ENCODE measurements around the gene ETV3. TPM values are rescaled to one million over a fixed set of nuclear protein-coding genes. Genes with fewer than 3 reads are reported as not detected.

ETV3 gene
- total RNA-seq, 2 experiments from 2014 or later = 47.5 to 51.1 TPM

DNA sequence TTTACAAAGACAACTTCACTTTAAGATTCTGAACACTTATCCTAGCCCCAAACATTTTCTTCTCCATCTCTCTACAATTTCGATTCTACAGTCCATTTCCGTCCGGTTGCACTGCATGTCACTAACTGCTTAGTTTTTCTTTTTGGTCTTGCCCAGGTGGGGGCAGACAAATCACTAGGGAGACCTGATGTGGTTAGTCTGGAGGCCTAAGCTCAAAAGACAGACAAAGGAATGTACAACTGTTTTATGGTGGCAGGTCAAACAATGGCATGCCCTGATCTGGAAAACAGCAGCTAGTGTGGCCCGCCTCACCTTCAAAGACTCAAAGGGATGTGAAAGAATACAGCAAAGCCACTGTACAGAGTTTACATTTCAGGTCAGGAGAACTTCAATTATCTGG is 3.8 kb downstream of the ETV3 start:
- ChIA-PET POLR2A (interaction anchor here (1.1 to 1.5 kb wide), 5 partner anchors 9 to 45 kb away, joined by 3 to 7 read pairs (median 3); no protein-coding TSS in a partner anchor), CTCF (interaction anchor here (0.9 to 4.6 kb wide), 6 partner anchors 16 to 47 kb away, joined by 3 to 48 read pairs (median 5); no protein-coding TSS in a partner anchor)
- Mint-ChIP-seq H3K27me3 (no peaks in the 10 kb centered on the region), H3K4me3 (peak overlapping the region; percentile 17), H3K4me1 (peaks cover 72% of the 10 kb centered on the region), H3K36me3 (ENCODE audit: low read depth) (peaks cover 76% of the 10 kb centered on the region), H3K27ac (peak overlapping the region; percentile 86), H3K9me3 (no peaks in the 10 kb centered on the region)
- no peak for DNase-seq

DNA sequence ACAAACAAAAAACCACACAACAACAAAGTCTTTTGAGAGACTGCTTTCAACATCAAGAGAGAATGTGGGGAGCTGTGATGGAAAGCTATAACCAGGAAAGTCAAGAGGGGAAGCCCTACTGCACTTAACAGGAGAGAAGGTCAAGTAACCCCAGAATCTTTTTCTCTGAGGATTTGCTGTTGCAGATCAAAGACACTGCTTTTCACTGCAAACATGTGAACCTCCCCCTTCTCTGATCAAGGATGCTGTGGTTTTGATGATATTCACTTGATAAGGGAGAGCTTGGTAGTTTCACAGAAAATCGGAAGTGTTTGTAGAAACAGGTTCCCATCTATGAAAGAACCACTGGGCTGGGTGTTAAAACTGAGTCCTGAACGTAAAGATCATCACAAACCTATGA is 4.8 kb downstream of the ETV3 start:
- no peak for DNase-seq
- Mint-ChIP-seq H3K27me3 (no peaks in the 10 kb centered on the region), H3K4me3 (peak overlapping the region; percentile 64), H3K9me3 (no peaks in the 10 kb centered on the region), H3K4me1 (peaks cover 66% of the 10 kb centered on the region), H3K36me3 (ENCODE audit: low read depth) (peaks cover 78% of the 10 kb centered on the region), H3K27ac (peak overlapping the region; percentile 86)
- CTCF ChIA-PET = interaction anchor here (0.9 to 3.2 kb wide), 3 partner anchors 20 to 43 kb away, joined by 3 to 13 read pairs (median 13); no protein-coding TSS in a partner anchor
- POLR2A ChIA-PET = interaction anchor here (1.1 to 1.5 kb wide), 3 partner anchors 10 to 21 kb away, joined by 3 to 7 read pairs (median 4); no protein-coding TSS in a partner anchor

DNA sequence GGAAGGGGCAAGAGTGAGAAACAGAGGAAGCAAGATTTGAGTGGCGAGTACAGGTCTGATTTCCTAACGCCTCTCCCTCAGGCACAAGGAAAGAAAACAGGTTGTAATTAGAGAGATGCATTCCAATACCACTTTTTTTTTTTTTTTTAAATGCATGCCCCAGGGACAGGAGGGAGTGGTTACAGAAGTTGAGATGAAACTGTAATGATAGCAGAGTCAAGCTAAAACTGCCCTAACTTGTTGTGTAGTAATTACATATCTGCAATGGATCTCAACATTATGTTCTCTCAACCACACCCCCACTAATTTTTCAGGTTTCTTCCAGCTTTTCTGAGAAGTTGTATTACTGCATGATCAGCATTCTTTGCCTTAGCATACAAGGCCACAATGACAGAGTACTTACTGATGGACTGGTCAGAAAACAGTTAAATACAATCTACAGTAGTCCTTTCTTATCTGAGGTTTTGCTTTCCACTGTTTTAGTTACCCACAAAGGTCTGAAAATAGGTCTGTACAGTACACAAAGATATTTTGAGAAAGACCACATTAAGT is 5.5 kb downstream of the ETV3 start:
- POLR2A ChIA-PET = interaction anchor here (1.5 kb wide), 1 partner anchor 18 kb away, joined by 4 read pairs; no protein-coding TSS in a partner anchor
- H3K36me3 Mint-ChIP-seq (ENCODE audit: low read depth) = peaks cover 84% of the 10 kb centered on the region
- no peaks in the 10 kb centered on the region for H3K9me3 Mint-ChIP-seq
- peak overlapping the region; percentile 86 for H3K27ac Mint-ChIP-seq
- H3K4me3 Mint-ChIP-seq = peak overlapping the region; percentile 16
- no peak for DNase-seq
- H3K27me3 Mint-ChIP-seq = no peaks in the 10 kb centered on the region
- peaks cover 74% of the 10 kb centered on the region for H3K4me1 Mint-ChIP-seq
- CTCF ChIA-PET = interaction anchor here (1.9 to 3.2 kb wide), 2 partner anchors 23 to 42 kb away, joined by 13 read pairs; no protein-coding TSS in a partner anchor

DNA sequence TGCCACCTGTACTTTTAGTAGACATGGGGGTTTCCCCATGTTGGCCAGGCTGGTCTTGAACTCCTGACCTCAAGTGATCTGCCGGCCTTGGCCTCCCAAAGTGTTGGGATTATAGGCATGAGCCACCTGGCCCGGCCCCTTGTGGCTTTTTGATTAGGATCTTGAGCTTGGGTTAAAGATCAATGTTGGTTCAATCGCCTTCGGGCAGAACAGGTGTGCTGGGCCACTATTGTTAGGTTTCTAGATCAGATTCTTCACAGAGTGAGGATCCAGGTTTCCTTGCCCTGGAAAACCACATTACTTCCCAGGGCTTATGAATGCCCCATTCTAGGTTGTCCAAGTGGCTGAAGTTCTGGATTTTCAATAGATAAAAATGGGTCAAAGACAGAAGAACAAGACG is 6.1 kb downstream of the ETV3 start:
- Mint-ChIP-seq H3K9me3 (no peaks in the 10 kb centered on the region), H3K27ac (peak overlapping the region; percentile 86), H3K27me3 (no peaks in the 10 kb centered on the region), H3K36me3 (ENCODE audit: low read depth) (peaks cover 84% of the 10 kb centered on the region), H3K4me1 (peaks cover 70% of the 10 kb centered on the region), H3K4me3 (no peak overlapping the region)
- CTCF ChIA-PET = interaction anchor here (3.2 kb wide), 1 partner anchor 24 kb away, joined by 13 read pairs; no protein-coding TSS in a partner anchor
- POLR2A ChIA-PET = interaction anchor here (1.0 kb wide), 1 partner anchor 163 kb away, joined by 3 read pairs; no protein-coding TSS in a partner anchor
- DNase-seq = no peak

DNA sequence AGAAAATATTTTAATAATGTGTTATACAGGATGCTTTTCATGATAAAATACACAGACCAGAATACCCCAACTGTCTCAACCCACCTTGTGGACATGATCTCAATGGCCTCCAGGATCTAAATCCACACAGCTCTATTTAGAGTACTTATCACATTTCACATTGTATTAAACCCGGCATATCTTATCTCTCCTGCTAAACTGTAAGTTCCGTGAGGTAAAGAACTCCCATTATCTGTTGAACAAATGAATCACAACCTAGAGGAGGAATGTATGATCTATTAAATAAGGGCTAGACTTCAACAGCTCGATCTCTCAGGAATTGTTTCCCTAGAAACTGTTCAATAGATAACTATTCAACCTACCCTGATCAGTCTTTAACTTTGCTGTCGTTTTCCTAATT is 6.9 kb downstream of the ETV3 start:
- CTCF ChIA-PET = no interaction called here
- H3K27ac Mint-ChIP-seq = no peak overlapping the region
- peaks cover 87% of the 10 kb centered on the region for H3K36me3 Mint-ChIP-seq (ENCODE audit: low read depth)

DNA sequence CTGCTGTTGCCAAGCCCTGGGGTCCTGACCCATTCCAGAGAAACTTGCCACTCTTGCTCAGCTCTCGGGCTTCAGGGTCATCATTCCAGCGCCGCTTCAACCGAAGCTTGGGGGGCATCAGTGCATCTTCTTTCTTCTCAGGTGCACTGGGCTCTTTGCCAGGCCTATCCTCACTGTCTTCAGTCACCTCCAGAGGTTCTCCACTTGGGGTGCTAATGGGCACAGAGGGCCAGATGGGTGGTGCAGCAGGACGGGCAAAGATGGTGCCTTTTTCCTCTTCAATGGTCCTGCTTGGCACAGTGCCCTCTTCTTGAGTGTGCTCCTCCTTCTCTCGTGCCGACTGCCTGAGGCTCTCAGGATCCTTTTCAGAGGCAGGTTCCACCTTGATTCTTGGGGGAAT is 13.3 kb downstream of the ETV3 start:
- H3K27ac Mint-ChIP-seq = no peak overlapping the region

More for the DNA sequence above, 6.9 kb downstream of the ETV3 start:
- Mint-ChIP-seq H3K4me3 (no peak overlapping the region), H3K4me1 (peaks cover 62% of the 10 kb centered on the region), H3K27me3 (no peaks in the 10 kb centered on the region), H3K9me3 (no peaks in the 10 kb centered on the region)
- DNase-seq = no peak
- POLR2A ChIA-PET = interaction anchor here (1.0 kb wide), 1 partner anchor 162 kb away, joined by 3 read pairs; no protein-coding TSS in a partner anchor

DNA sequence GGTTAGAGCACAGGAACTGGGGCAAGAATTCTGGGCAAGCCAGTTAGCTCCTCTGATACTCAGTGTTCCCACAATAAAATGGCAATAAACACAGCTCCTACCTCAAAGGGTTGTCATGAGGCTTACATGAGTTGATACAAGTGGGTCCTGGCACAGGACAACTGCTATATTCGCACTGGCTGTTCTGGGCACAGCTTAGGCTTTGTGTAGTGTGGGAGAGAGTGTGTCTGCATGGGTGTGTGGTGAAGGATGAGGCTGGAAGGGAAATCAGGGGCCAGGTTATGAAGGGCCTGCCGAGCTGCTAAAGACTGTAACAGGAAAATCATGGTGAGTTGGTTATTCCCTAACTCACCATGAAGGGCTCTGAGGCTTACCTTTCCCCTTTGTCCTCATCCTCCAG is 18.7 kb downstream of the ETV3 start:
- CTCF ChIA-PET = no interaction called here
- Mint-ChIP-seq H3K4me3 (no peak overlapping the region), H3K27ac (no peak overlapping the region), H3K4me1 (peaks cover 12% of the 10 kb centered on the region), H3K27me3 (no peaks in the 10 kb centered on the region), H3K36me3 (ENCODE audit: low read depth) (peaks cover 20% of the 10 kb centered on the region), H3K9me3 (no peaks in the 10 kb centered on the region)
- no peak for DNase-seq
- POLR2A ChIA-PET = no interaction called here

More for the DNA sequence above, 13.3 kb downstream of the ETV3 start:
- no peaks in the 10 kb centered on the region for H3K27me3 Mint-ChIP-seq
- no peak overlapping the region for H3K4me3 Mint-ChIP-seq
- ChIA-PET CTCF (interaction anchor here (0.8 to 1.6 kb wide), 2 partner anchors 28 to 35 kb away, joined by 3 to 4 read pairs; no protein-coding TSS in a partner anchor), POLR2A (no interaction called here)
- DNase-seq = no peak
- peaks cover 64% of the 10 kb centered on the region for H3K36me3 Mint-ChIP-seq (ENCODE audit: low read depth)
- H3K4me1 Mint-ChIP-seq = peaks cover 29% of the 10 kb centered on the region
- no peaks in the 10 kb centered on the region for H3K9me3 Mint-ChIP-seq

DNA sequence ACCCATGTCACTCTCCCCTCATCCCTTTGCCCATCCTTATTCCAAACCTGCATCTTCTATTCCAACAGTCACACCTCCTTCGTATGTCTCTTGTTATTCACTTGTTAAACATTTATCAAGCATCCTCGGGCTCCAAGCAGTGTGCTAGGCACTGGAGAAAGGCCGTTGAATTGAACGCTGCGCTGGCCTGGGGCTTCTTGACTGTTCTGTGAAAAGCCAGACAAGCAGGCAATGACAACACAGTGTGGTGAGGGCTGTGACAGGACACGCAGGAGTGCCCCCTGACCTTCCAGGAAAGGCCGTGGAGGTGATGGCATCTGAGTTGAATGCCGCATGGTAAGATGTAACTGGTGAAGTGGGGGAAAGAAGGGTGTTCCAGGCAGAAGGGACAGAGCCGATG is 19.2 kb downstream of the ETV3 start:
- Mint-ChIP-seq H3K4me3 (no peak overlapping the region), H3K9me3 (no peaks in the 10 kb centered on the region), H3K4me1 (peaks cover 8% of the 10 kb centered on the region), H3K27ac (no peak overlapping the region), H3K27me3 (no peaks in the 10 kb centered on the region), H3K36me3 (ENCODE audit: low read depth) (peaks cover 15% of the 10 kb centered on the region)
- ChIA-PET POLR2A (no interaction called here), CTCF (no interaction called here)
- DNase-seq = no peak

DNA sequence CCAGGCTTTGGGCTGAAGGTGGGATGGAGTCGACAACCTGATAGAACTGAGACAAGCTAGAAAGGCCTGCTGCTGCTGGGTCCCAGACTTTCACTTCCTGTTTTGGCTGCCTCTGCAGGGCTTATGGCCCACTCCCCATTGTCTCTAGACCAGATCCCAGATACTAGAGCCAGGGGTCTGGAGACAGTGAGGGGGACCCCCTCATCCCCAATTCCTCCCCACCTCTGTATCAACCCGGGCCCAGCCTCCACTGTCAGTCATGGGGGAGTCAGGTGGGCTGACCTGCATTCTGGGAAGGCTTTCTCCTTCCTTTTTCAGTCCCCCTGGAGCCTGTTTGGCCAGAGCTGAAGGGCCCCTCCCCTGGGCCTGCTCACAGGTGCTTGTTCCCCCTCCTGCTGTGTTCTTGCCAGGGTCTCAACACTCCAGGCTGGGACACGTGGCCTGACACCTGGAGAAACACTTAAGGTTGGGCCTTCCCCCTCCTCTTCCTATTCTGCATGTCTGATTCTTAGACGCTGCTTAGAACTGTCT is 20.6 kb downstream of the ETV3 start:
- H3K4me1 Mint-ChIP-seq = no peaks in the 10 kb centered on the region
- H3K4me3 Mint-ChIP-seq = no peak overlapping the region
- peaks cover 2% of the 10 kb centered on the region for H3K36me3 Mint-ChIP-seq (ENCODE audit: low read depth)
- ChIA-PET CTCF (interaction anchor here (1.8 kb wide), 1 partner anchor 28 kb away, joined by 4 read pairs; no protein-coding TSS in a partner anchor), POLR2A (no interaction called here)
- no peaks in the 10 kb centered on the region for H3K9me3 Mint-ChIP-seq
- H3K27ac Mint-ChIP-seq = no peak overlapping the region
- H3K27me3 Mint-ChIP-seq = no peaks in the 10 kb centered on the region
- no peak for DNase-seq

DNA sequence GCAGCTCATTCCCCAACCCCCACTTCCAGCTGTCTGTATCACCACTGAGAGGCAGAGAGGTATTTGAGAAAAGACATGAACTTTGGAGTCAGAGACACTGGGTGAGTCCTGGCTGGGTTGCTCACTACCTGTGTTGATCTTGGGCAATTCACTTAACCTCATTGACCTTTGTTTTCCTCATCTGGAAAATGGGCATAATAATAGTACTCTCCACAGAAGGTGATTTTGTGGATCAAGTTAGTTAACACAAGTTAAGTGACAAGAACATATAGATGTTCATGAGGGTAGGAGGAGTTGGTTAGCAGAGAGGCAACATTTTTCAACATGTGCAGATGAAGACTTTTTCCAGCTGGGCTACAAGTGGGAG is 21.5 kb downstream of the ETV3 start:
- Mint-ChIP-seq H3K36me3 (ENCODE audit: low read depth) (no peaks in the 10 kb centered on the region), H3K4me3 (no peak overlapping the region), H3K4me1 (no peaks in the 10 kb centered on the region), H3K27me3 (peaks cover 3% of the 10 kb centered on the region), H3K27ac (no peak overlapping the region), H3K9me3 (no peaks in the 10 kb centered on the region)
- ChIA-PET POLR2A (no interaction called here), CTCF (interaction anchor here (1.0 to 1.8 kb wide), 2 partner anchors 27 to 40 kb away, joined by 3 to 4 read pairs; no protein-coding TSS in a partner anchor)
- no peak for DNase-seq

DNA sequence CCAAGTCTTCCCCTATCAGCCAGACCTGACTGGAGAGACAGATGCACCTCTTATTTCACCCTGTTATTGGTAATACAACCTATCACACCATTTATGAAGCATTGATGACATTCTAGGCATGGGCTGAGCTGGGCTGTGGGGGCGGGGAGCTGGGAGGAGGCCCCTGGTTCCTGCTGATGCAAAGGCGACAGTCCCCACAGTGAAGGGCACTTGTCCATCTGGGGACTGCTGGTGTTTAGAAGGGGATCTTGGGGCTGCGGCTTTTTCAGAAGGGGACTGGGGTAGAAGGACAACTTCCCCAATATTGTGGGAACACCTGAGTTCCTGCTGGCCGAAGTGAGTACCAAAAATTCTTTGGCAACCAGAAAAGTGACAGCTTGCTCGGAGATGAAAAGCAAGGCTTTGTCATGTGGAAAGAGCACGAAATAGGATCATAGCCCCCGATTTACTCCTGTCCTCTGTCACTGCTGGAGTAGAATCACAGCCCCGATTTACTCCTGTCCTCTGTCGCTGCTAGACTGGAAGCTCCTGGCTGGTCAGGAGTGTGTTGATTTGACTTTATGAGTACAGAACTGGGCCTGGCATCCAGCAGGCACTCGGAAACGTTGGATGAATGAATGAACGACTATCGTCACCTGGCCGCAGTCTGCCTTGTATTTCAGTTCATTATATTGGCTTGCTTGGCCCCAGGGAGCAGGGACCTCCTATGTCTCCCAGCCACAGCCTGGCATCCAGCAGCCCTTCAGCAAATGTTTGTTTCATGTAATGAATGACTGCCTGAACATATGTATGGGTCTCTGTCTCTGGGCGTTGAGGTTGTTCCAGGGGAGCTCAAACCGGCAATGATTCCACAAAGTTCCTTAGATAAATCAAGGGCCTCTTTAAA is 22.1 kb downstream of the ETV3 start:
- Mint-ChIP-seq H3K36me3 (ENCODE audit: low read depth) (no peaks in the 10 kb centered on the region), H3K9me3 (no peaks in the 10 kb centered on the region), H3K4me3 (no peak overlapping the region), H3K27me3 (peaks cover 4% of the 10 kb centered on the region), H3K27ac (no peak overlapping the region), H3K4me1 (no peaks in the 10 kb centered on the region)
- CTCF ChIA-PET = interaction anchor here (1.0 to 1.8 kb wide), 2 partner anchors 26 to 40 kb away, joined by 3 to 4 read pairs; no protein-coding TSS in a partner anchor
- no peak for DNase-seq
- POLR2A ChIA-PET = no interaction called here

DNA sequence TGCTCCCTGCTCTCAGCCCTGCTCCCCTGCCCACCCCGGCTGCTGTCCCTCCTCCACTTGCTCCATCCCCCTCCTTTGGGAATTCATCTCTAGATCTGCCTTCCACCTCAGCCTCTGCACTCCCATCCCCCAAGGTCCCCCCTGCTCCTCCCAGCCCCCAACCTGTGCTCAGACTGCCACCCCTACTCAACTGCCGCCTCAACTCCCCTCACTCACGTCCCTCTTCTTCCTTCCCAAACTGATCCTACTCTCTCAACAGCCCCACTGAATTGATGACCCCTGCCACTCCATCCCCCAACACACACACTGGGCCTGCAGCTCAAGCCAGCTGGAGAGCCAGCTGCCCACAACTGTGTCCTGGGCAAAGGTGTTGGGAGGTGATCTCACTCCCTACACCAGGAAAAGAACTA is 22.8 kb downstream of the ETV3 start:
- DNase-seq = no peak
- H3K4me1 Mint-ChIP-seq = no peaks in the 10 kb centered on the region
- ChIA-PET CTCF (no interaction called here), POLR2A (no interaction called here)
- no peak overlapping the region for H3K27ac Mint-ChIP-seq
- H3K27me3 Mint-ChIP-seq = peaks cover 8% of the 10 kb centered on the region
- no peaks in the 10 kb centered on the region for H3K9me3 Mint-ChIP-seq
- H3K36me3 Mint-ChIP-seq (ENCODE audit: low read depth) = no peaks in the 10 kb centered on the region
- H3K4me3 Mint-ChIP-seq = no peak overlapping the region

Measured in activated CD4-positive, alpha-beta memory T cell treated with anti-CD3 and anti-CD28 coated beads, Interleukin-2, amount 10 ng/mL, durations not matched to agents 7 days and 5 days (primary cell).